SHP77 treated with DMSO at 0.1 percent for 48 hours (cell line): Measurements from ENCODE around the gene ESR1.
"Not testable (repeated sequence)": the region's sequence is repeated elsewhere in the genome, so short reads cannot be mapped to it uniquely, and the experiment has no call there.

Experiments used
- DNase-seq: peaks from one replicate; lab custom pipeline; 2025; lab: John Stamatoyannopoulos, UW

ESR1 gene

GRCh38 chr6:151813858-151814257 lies 6.4 kb downstream of the ESR1 start:
- DNase-seq = no peak

GRCh38 chr6:151814614-151815013 lies 7.1 kb downstream of the ESR1 start:
- no peak for DNase-seq

- no peak for DNase-seq
Measured at GRCh38 chr6:151822252-151823111, 15.0 kb downstream of the ESR1 start.

- DNase-seq = no peak
Measured at GRCh38 chr6:151826517-151827142, 19.1 kb downstream of the ESR1 start.

GRCh38 chr6:151832710-151833109 lies 25.2 kb downstream of the ESR1 start:
- no peak for DNase-seq

GRCh38 chr6:151835396-151835795 lies 27.9 kb downstream of the ESR1 start:
- DNase-seq = no peak

GRCh38 chr6:151837223-151837622 lies 29.7 kb downstream of the ESR1 start:
- no peak for DNase-seq

- no peak for DNase-seq
Measured at GRCh38 chr6:151842816-151843215, 35.3 kb downstream of the ESR1 start.

- no peak for DNase-seq
Measured at GRCh38 chr6:151847064-151847463, 39.6 kb downstream of the ESR1 start.

- no peak for DNase-seq
Measured at GRCh38 chr6:151850479-151851003, 43.1 kb downstream of the ESR1 start.

- DNase-seq = no peak
Measured at GRCh38 chr6:151858294-151858693, 50.8 kb downstream of the ESR1 start.

GRCh38 chr6:151862461-151862860 lies 55.0 kb downstream of the ESR1 start:
- no peak for DNase-seq

GRCh38 chr6:151867361-151867869 lies 59.9 kb downstream of the ESR1 start:
- not testable (repeated sequence) for DNase-seq

GRCh38 chr6:151869345-151869744 lies 61.9 kb downstream of the ESR1 start:
- DNase-seq = no peak

- no peak for DNase-seq
Measured at GRCh38 chr6:151869787-151870186, 62.3 kb downstream of the ESR1 start.

- DNase-seq = no peak
Measured at GRCh38 chr6:151870375-151870774, 62.9 kb downstream of the ESR1 start.

- DNase-seq = no peak
Measured at GRCh38 chr6:151875524-151875923, 68.0 kb downstream of the ESR1 start.

GRCh38 chr6:151876122-151876521 lies 68.6 kb downstream of the ESR1 start:
- no peak for DNase-seq

GRCh38 chr6:151877458-151877857 lies 70.0 kb downstream of the ESR1 start:
- no peak for DNase-seq

GRCh38 chr6:151881231-151881630 lies 73.7 kb downstream of the ESR1 start:
- DNase-seq = no peak

- DNase-seq = no peak
Measured at GRCh38 chr6:151882206-151882605, 74.7 kb downstream of the ESR1 start.

GRCh38 chr6:151885234-151885633 lies 77.8 kb downstream of the ESR1 start:
- DNase-seq = no peak

- DNase-seq = no peak
Measured at GRCh38 chr6:151891524-151891923, 84.0 kb downstream of the ESR1 start.
